ENCODE results near the gene HAX1. TPM values are rescaled to one million over a fixed set of nuclear protein-coding genes. Genes with fewer than 3 reads are reported as not detected.
"Not testable (repeated sequence)": the region's sequence is repeated elsewhere in the genome, so short reads cannot be mapped to it uniquely, and the experiment has no call there.

The HAX1 gene
- total and polyA plus RNA-seq, 2 experiments from 2014 or later, result 73.2 to 92.0 TPM

GRCh38 chr1:154276797-154277196 lies 4.4 kb downstream of the HAX1 start:
- TF ChIP-seq, protein P1, sequence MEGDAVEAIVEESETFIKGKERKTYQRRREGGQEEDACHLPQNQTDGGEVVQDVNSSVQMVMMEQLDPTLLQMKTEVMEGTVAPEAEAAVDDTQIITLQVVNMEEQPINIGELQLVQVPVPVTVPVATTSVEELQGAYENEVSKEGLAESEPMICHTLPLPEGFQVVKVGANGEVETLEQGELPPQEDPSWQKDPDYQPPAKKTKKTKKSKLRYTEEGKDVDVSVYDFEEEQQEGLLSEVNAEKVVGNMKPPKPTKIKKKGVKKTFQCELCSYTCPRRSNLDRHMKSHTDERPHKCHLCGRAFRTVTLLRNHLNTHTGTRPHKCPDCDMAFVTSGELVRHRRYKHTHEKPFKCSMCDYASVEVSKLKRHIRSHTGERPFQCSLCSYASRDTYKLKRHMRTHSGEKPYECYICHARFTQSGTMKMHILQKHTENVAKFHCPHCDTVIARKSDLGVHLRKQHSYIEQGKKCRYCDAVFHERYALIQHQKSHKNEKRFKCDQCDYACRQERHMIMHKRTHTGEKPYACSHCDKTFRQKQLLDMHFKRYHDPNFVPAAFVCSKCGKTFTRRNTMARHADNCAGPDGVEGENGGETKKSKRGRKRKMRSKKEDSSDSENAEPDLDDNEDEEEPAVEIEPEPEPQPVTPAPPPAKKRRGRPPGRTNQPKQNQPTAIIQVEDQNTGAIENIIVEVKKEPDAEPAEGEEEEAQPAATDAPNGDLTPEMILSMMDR (conservative IDR thresholded peaks at IDR 0.05; ENCODE audit: low read depth in 2 of 2), result peak; percentile 61 to 80
- no peak for TF ChIP-seq CREB1 (CRISPR knock-in tag; IDR thresholded peaks at IDR 0.05; ENCODE audit: low read depth)
- Histone ChIP-seq H3K4me2 (no peak overlapping the region), H3K36me3 (ENCODE audit: insufficient read depth) (peaks cover 3% of the 10 kb centered on the region), H2AFZ (no peak overlapping the region), H3F3A (replicated peaks; ENCODE audit: low read depth) (peaks cover 14% of the 10 kb centered on the region; the same call in 1 of the 2 replicates), H3K4me1 (ENCODE audit: insufficient read depth) (no peaks in the 10 kb centered on the region; the same call in 1 of the 2 replicates), H3K27me3 (ENCODE audit: insufficient read depth) (no peaks in the 10 kb centered on the region), H3K79me2 (replicated peaks; ENCODE audit: insufficient read depth) (peaks cover 12% of the 10 kb centered on the region), H3K9me2 (ENCODE audit: insufficient read depth) (no peaks in the 10 kb centered on the region), H4K20me1 (replicated peaks; ENCODE audit: insufficient read depth) (no peaks in the 10 kb centered on the region), H3K27ac (ENCODE audit: low read depth) (no peak overlapping the region), H3K4me3 (no peak overlapping the region)
- ATAC-seq (no peak), DNase-seq (ENCODE audit: low spot score) (peak; percentile 52)
- Mint-ChIP-seq H3K27me3 (ENCODE audit: insufficient read depth, low read depth, poor library complexity) (peaks cover 8% of the 10 kb centered on the region), H3K4me1 (peaks cover 8% of the 10 kb centered on the region; the same call in 2 of the 3 replicates), H3K36me3 (ENCODE audit: low read depth) (peaks cover 36% of the 10 kb centered on the region), H3K4me3 (no peak overlapping the region), H3K9me3 (no peaks in the 10 kb centered on the region), H3K27ac (no peak overlapping the region)

DNA sequence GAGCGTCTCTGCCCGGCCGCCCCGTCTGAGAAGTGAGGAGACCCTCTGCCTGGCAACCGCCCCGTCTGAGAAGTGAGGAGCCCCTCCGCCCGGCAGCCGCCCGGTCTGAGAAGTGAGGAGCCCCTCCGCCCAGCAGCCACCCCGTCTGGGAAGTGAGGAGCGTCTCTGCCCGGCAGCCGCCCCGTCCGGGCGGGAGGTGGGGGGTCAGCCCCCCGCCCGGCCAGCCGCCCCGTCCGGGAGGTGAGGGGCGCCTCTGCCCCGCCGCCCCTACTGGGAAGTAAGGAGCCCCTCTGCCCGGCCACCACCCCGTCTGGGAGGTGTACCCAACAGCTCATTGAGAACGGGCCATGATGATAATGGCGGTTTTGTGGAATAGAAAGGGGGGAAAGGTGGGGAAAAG lies 15.2 kb downstream of the HAX1 start:
- not testable (repeated sequence) for H3K4me1 ChIP-seq (ENCODE audit: insufficient read depth); H3K79me2 ChIP-seq (replicated peaks; ENCODE audit: insufficient read depth); H3K36me3 ChIP-seq (ENCODE audit: insufficient read depth); H3F3A ChIP-seq (replicated peaks; ENCODE audit: low read depth); H3K4me1 Mint-ChIP-seq; H3K4me2 ChIP-seq; H3K27ac ChIP-seq (ENCODE audit: low read depth); H3K27me3 ChIP-seq (ENCODE audit: insufficient read depth); H3K4me3 Mint-ChIP-seq; ATAC-seq; H3K9me2 ChIP-seq (ENCODE audit: insufficient read depth); H3K27ac Mint-ChIP-seq; H2AFZ ChIP-seq; DNase-seq (ENCODE audit: low spot score); H3K27me3 Mint-ChIP-seq (ENCODE audit: insufficient read depth, low read depth, poor library complexity); H4K20me1 ChIP-seq (replicated peaks; ENCODE audit: insufficient read depth); H3K36me3 Mint-ChIP-seq (ENCODE audit: low read depth); H3K4me3 ChIP-seq
- peaks cover 11% of the 10 kb centered on the region; the same call in 2 of the 3 replicates for H3K9me3 Mint-ChIP-seq

GRCh38 chr1:154288661-154289060 lies 16.2 kb downstream of the HAX1 start:
- no peaks in the 10 kb centered on the region for H3K79me2 ChIP-seq (replicated peaks; ENCODE audit: insufficient read depth)
- TF ChIP-seq JUNB (IDR thresholded peaks at IDR 0.05; ENCODE audit: unreplicated experiment), result no peak
- TF ChIP-seq ZNF331 (CRISPR knock-in tag; IDR thresholded peaks at IDR 0.05; ENCODE audit: low read depth), result no peak
- TF ChIP-seq, protein P2, sequence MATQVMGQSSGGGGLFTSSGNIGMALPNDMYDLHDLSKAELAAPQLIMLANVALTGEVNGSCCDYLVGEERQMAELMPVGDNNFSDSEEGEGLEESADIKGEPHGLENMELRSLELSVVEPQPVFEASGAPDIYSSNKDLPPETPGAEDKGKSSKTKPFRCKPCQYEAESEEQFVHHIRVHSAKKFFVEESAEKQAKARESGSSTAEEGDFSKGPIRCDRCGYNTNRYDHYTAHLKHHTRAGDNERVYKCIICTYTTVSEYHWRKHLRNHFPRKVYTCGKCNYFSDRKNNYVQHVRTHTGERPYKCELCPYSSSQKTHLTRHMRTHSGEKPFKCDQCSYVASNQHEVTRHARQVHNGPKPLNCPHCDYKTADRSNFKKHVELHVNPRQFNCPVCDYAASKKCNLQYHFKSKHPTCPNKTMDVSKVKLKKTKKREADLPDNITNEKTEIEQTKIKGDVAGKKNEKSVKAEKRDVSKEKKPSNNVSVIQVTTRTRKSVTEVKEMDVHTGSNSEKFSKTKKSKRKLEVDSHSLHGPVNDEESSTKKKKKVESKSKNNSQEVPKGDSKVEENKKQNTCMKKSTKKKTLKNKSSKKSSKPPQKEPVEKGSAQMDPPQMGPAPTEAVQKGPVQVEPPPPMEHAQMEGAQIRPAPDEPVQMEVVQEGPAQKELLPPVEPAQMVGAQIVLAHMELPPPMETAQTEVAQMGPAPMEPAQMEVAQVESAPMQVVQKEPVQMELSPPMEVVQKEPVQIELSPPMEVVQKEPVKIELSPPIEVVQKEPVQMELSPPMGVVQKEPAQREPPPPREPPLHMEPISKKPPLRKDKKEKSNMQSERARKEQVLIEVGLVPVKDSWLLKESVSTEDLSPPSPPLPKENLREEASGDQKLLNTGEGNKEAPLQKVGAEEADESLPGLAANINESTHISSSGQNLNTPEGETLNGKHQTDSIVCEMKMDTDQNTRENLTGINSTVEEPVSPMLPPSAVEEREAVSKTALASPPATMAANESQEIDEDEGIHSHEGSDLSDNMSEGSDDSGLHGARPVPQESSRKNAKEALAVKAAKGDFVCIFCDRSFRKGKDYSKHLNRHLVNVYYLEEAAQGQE (IDR thresholded peaks at IDR 0.05; ENCODE audit: unreplicated experiment), result no peak
- no peak for TF ChIP-seq CREB1 (CRISPR knock-in tag; IDR thresholded peaks at IDR 0.05; ENCODE audit: low read depth)

More at GRCh38 chr1:154288661-154289060, 16.2 kb downstream of the HAX1 start:
- Histone ChIP-seq H4K20me1 (replicated peaks; ENCODE audit: insufficient read depth) (no peaks in the 10 kb centered on the region), H3K9me2 (ENCODE audit: insufficient read depth) (no peaks in the 10 kb centered on the region), H3K4me3 (no peak overlapping the region), H3K27me3 (ENCODE audit: insufficient read depth) (no peaks in the 10 kb centered on the region), H3K4me2 (no peak overlapping the region), H3F3A (replicated peaks; ENCODE audit: low read depth) (no peaks in the 10 kb centered on the region), H3K4me1 (ENCODE audit: insufficient read depth) (peaks cover 8% of the 10 kb centered on the region; the same call in 1 of the 2 replicates), H2AFZ (peak overlapping the region; percentile 43; the same call in 1 of the 2 replicates), H3K27ac (ENCODE audit: low read depth) (no peak overlapping the region), H3K36me3 (ENCODE audit: insufficient read depth) (no peaks in the 10 kb centered on the region)
- H3K4me1 Mint-ChIP-seq, result no peaks in the 10 kb centered on the region
- peaks cover 2% of the 10 kb centered on the region for H3K27me3 Mint-ChIP-seq (ENCODE audit: insufficient read depth, low read depth, poor library complexity)
- H3K4me3 Mint-ChIP-seq, result no peak overlapping the region
- H3K9me3 Mint-ChIP-seq, result peaks cover 18% of the 10 kb centered on the region
- DNase-seq (ENCODE audit: low spot score) (no peak), ATAC-seq (no peak)
- H3K36me3 Mint-ChIP-seq (ENCODE audit: low read depth), result peaks cover 4% of the 10 kb centered on the region; the same call in 1 of the 3 replicates
- no peak overlapping the region for H3K27ac Mint-ChIP-seq
